Neural progenitor cell (in vitro differentiated cells): Measurements from ENCODE around the gene RNLS. TPM values are rescaled to one million over a fixed set of nuclear protein-coding genes. Genes with fewer than 3 reads are reported as not detected.

Experiments
- DNase-seq: peaks from one replicate; pipeline ENCODE4 v3.0.0-alpha.2; 2016; ENCODE audit warnings: low spot score
- H2AFZ ChIP-seq: fragments of 200-600 bp; sonication (generic); replicated peaks from 2 replicates; pipeline ENCODE4 v1.6.1; 2016; ENCODE audit warnings: antibody characterized with exemption
- H3F3A ChIP-seq: fragments of 200-600 bp; sonication (generic); 2 replicates; pipeline ENCODE4 v1.6.1; 2016; ENCODE audit warnings: antibody characterized with exemption, low read depth
- H3K27ac ChIP-seq: fragments of 200-600 bp; sonication (generic); 2 replicates; pipeline ENCODE4 v1.5.1; 2016; ENCODE audit warnings: mild to moderate bottlenecking
- H3K27me3 ChIP-seq: fragments of 200-600 bp; sonication (generic); 2 replicates; pipeline ENCODE4 v1.6.1; 2016; ENCODE audit warnings: mild to moderate bottlenecking, moderate library complexity
- H3K36me3 ChIP-seq: fragments of 200-600 bp; sonication (generic); 2 replicates; pipeline ENCODE4 v1.5.1; 2016
- H3K4me1 ChIP-seq: fragments of 200-600 bp; sonication (generic); 2 replicates; pipeline ENCODE4 v1.6.1; 2016; ENCODE audit warnings: mixed run types
- H3K4me2 ChIP-seq: fragments of 200-600 bp; sonication (generic); 2 replicates; pipeline ENCODE4 v1.6.1; 2016
- H3K4me3 ChIP-seq: fragments of 200-600 bp; sonication (generic); 2 replicates; pipeline ENCODE4 v1.5.1; 2016
- H3K79me2 ChIP-seq: fragments of 200-600 bp; sonication (generic); 2 replicates; pipeline ENCODE4 v1.6.1; 2016; ENCODE audit warnings: low read depth
- H3K9ac ChIP-seq: fragments of 200-600 bp; sonication (generic); 2 replicates; pipeline ENCODE4 v1.6.1; 2016
- H3K9me3 ChIP-seq: fragments of 200-600 bp; sonication (generic); 2 replicates; pipeline ENCODE4 v1.5.1; 2016; ENCODE audit warnings: low read depth
- H4K20me1 ChIP-seq: fragments of 200-600 bp; sonication (generic); 2 replicates; pipeline ENCODE4 v1.6.1; 2016; ENCODE audit warnings: low read depth
- H3K27ac Mint-ChIP-seq: 3 replicates; pipeline ENCODE4 v1.8.0; 2021; ENCODE audit warnings: mixed read lengths
- H3K27me3 Mint-ChIP-seq: 2 replicates; pipeline ENCODE4 v1.8.0; 2022; ENCODE audit warnings: low read depth, mild to moderate bottlenecking, inconsistent platforms, moderate library complexity, mixed read lengths; ENCODE audit not compliant: insufficient read depth
- H3K36me3 Mint-ChIP-seq: 3 replicates; pipeline ENCODE4 v1.8.0; 2021; ENCODE audit warnings: mixed read lengths
- H3K4me1 Mint-ChIP-seq: 3 replicates; pipeline ENCODE4 v1.8.0; 2021; ENCODE audit warnings: mixed read lengths
- H3K4me3 Mint-ChIP-seq: 3 replicates; pipeline ENCODE4 v1.8.0; 2021; ENCODE audit warnings: mild to moderate bottlenecking, moderate library complexity, mixed read lengths
- H3K9me3 Mint-ChIP-seq: 3 replicates; pipeline ENCODE4 v1.8.0; 2020; ENCODE audit warnings: mixed read lengths
- CTCF ChIP-seq: fragments of 200-600 bp; sonication (generic); IDR thresholded peaks from 2 replicates; pipeline ENCODE4 v1.5.1; 2017; ENCODE audit warnings: antibody characterized with exemption, mild to moderate bottlenecking
- EZH2 ChIP-seq: fragments of 200-600 bp; sonication (generic); IDR thresholded peaks from 2 replicates; pipeline ENCODE4 v1.6.1; 2017; ENCODE audit warnings: antibody characterized with exemption, mild to moderate bottlenecking, moderate library complexity
- EZH2phosphoT487 ChIP-seq: fragments of 200-600 bp; sonication (generic); IDR thresholded peaks from 2 replicates; pipeline ENCODE4 v1.6.1; 2017; ENCODE audit warnings: antibody characterized with exemption
- total RNA-seq: library from RNA; depleted of rRNA; stranded (reverse); fragments of >200 nt; gene quantifications from 2 replicates; pipeline ENCODE4 v1.2.3, GENCODE V29; 2015; ENCODE audit warnings: low replicate concordance

RNLS gene
- total RNA-seq, 1 donor from 2014 or later, result 9.1 TPM

- H3K4me1 ChIP-seq, result peaks cover 16% of the 10 kb centered on the region
- Mint-ChIP-seq H3K27ac (no peak overlapping the region), H3K27me3 (peaks cover 2% of the 10 kb centered on the region), H3K4me3 (no peak overlapping the region), H3K9me3 (no peaks in the 10 kb centered on the region), H3K4me1 (peaks cover 32% of the 10 kb centered on the region), H3K36me3 (no peaks in the 10 kb centered on the region)
- no peaks in the 10 kb centered on the region for H3K9me3 ChIP-seq
- no peak overlapping the region for H3K27ac ChIP-seq
- H2AFZ ChIP-seq, result no peak overlapping the region
- no peak overlapping the region for H3K4me3 ChIP-seq
- no peaks in the 10 kb centered on the region for H3K36me3 ChIP-seq
- DNase-seq, result no peak
- no peak overlapping the region for H3K9ac ChIP-seq
- no peaks in the 10 kb centered on the region for H3K27me3 ChIP-seq
- no peak overlapping the region for H3K4me2 ChIP-seq
- H4K20me1 ChIP-seq, result no peaks in the 10 kb centered on the region
- H3F3A ChIP-seq, result no peaks in the 10 kb centered on the region
- H3K79me2 ChIP-seq, result no peaks in the 10 kb centered on the region
- TF ChIP-seq EZH2 (no peak), CTCF (no peak), EZH2phosphoT487 (no peak)
Observed at GRCh38 chr10:88246675-88247074, 336.4 kb downstream of the RNLS start.

- TF ChIP-seq EZH2 (no peak), CTCF (no peak), EZH2phosphoT487 (no peak)
- Mint-ChIP-seq H3K27me3 (peaks cover 2% of the 10 kb centered on the region), H3K4me1 (peaks cover 32% of the 10 kb centered on the region), H3K27ac (no peak overlapping the region), H3K9me3 (no peaks in the 10 kb centered on the region), H3K4me3 (no peak overlapping the region), H3K36me3 (no peaks in the 10 kb centered on the region)
- no peak overlapping the region for H3K9ac ChIP-seq
- H3K27ac ChIP-seq, result no peak overlapping the region
- peaks cover 16% of the 10 kb centered on the region for H3K4me1 ChIP-seq
- H3K36me3 ChIP-seq, result no peaks in the 10 kb centered on the region
- no peaks in the 10 kb centered on the region for H3K9me3 ChIP-seq
- H3K4me3 ChIP-seq, result no peak overlapping the region
- no peaks in the 10 kb centered on the region for H3F3A ChIP-seq
- no peaks in the 10 kb centered on the region for H3K27me3 ChIP-seq
- no peak overlapping the region for H3K4me2 ChIP-seq
- H4K20me1 ChIP-seq, result no peaks in the 10 kb centered on the region
- peak overlapping the region; percentile 19 for H2AFZ ChIP-seq
- DNase-seq, result no peak
- H3K79me2 ChIP-seq, result no peaks in the 10 kb centered on the region
Observed at GRCh38 chr10:88245974-88246511, 337.1 kb downstream of the RNLS start.

- DNase-seq, result no peak
- TF ChIP-seq CTCF (no peak), EZH2 (no peak), EZH2phosphoT487 (no peak)
- no peak overlapping the region for H3K27ac Mint-ChIP-seq
- Histone ChIP-seq H4K20me1 (no peaks in the 10 kb centered on the region), H3K27ac (no peak overlapping the region), H3K4me2 (no peak overlapping the region), H3K36me3 (no peaks in the 10 kb centered on the region), H3K27me3 (no peaks in the 10 kb centered on the region), H2AFZ (no peak overlapping the region), H3K9ac (no peak overlapping the region), H3K9me3 (no peaks in the 10 kb centered on the region), H3K4me3 (no peak overlapping the region), H3K4me1 (peaks cover 14% of the 10 kb centered on the region), H3F3A (no peaks in the 10 kb centered on the region), H3K79me2 (no peaks in the 10 kb centered on the region)
- H3K27me3 Mint-ChIP-seq, result peaks cover 2% of the 10 kb centered on the region
- no peaks in the 10 kb centered on the region for H3K36me3 Mint-ChIP-seq
- peaks cover 32% of the 10 kb centered on the region for H3K4me1 Mint-ChIP-seq
- H3K9me3 Mint-ChIP-seq, result no peaks in the 10 kb centered on the region
- no peak overlapping the region for H3K4me3 Mint-ChIP-seq
Observed at GRCh38 chr10:88244781-88245625, 338.1 kb downstream of the RNLS start.
